Measurements from ENCODE around the gene DUS2.
"Not testable (repeated sequence)": the region's sequence is repeated elsewhere in the genome, so short reads cannot be mapped to it uniquely, and the experiment has no call there.

Gene DUS2

DNA sequence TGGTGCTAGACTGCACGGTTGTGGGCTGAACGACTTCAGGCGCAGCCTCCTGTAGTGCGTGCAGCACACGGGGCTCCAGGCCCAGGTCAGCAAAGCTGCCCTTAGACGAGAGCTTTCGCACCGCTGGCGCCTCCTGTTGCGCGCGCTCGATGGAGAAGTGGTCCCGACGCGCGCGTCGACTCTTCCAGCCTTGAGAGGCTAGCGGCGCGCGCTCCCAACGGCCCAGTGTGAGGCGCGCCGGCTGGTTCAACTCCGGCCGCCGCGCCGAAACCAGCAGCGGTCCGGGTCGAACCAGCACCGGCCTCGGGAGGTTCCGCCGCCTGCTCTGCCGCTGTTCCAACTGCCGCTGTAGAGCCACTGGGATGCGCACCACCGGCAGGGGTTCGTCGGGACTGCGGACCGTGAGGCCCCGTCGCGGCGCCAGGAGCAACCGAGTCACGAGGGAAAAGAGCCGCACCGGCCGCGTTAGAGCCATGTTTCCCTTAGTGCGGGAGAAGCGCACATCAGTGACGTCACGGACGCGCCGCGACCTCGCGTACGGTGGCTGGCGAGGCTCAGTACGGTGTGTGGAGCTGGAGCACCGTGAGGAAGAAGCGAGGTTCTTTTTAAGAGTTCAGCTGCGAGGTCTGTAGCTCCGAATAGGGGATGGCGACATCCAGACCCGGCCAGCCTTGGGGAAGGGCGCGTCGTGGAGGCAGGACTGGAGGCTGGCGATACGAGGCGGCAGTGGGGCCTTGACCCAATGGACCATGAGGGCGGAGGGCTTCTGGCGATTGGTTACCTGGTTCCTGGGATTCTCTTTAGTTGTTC, at the start of gene DUS2, which contains the start of gene DDX28:
Gene DUS2 (plus strand): TSS at position 557 of the 810 bp plus-strand sequence. CDS start 14,740 bp downstream, outside the sequence.
Gene DDX28 (minus strand): TSS at position 505 of the 810 bp plus-strand sequence. CDS start 30 bp downstream, at position 475.
- DNase-seq: peak; percentile 84 to 97 (median 90)

DNA sequence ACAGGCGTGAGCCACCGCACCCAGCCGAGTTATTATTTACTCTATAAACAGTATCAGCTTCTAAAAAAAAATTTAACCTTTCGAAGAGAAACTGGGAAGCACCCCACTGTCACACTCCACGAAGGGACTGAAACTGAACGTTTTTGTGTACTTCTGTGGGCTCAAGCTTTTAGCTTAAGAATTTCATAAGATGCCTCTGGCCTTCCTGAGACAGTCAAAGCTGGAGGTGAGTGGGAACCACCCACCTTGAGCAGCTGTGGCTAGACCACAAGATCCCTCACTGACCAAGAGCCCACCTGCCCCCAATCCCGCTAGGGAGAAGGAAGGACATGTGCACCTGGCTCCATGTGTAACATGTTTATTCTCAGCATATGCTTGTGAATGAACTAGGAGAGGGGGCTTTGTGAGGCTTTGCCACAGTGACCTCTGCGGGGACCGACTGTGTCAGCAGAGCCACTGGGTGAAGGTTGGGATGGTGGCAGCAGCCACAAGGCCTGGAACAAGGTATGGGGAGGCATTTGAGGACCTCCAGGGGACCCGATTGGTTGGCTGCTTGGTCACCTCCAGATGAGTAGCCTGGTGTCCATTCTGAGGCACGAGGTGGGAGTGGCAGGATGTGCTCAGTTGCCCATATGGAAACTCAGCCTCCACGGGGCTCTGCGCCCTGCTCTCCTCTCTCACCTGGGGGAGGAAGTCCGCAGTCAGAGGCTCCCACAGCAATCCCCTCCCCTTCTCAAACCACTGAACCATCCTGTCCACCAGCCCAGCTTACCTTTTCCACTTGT, 47.6 kb upstream of the DUS2 start:
- DNase-seq: no peak

DNA sequence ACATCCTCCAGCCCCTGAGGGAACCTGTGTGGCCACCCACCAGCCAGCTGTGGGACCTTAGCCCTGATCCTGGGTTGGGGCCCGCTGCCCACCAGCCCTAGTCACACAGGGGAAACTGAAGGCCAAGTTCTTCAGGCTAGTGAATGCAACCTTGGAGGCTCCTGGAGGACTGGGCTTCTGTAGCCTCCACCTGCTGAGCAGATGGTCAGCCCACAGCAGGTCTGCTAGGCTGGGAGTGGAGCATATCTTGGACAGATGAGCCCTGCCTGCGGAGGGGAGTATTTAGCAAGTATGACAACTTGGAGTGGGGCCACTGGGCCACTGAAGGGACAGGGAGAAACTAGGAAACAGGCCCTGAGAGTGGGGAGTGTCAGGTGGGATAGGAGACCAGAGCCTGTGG, 46.9 kb upstream of the DUS2 start:
- DNase-seq: no peak

GRCh38 chr16:67977005-67977404, 46.1 kb upstream of the DUS2 start:
- DNase-seq: no peak

GRCh38 chr16:67977469-67978227, 45.4 kb upstream of the DUS2 start:
- no peak for DNase-seq

DNA sequence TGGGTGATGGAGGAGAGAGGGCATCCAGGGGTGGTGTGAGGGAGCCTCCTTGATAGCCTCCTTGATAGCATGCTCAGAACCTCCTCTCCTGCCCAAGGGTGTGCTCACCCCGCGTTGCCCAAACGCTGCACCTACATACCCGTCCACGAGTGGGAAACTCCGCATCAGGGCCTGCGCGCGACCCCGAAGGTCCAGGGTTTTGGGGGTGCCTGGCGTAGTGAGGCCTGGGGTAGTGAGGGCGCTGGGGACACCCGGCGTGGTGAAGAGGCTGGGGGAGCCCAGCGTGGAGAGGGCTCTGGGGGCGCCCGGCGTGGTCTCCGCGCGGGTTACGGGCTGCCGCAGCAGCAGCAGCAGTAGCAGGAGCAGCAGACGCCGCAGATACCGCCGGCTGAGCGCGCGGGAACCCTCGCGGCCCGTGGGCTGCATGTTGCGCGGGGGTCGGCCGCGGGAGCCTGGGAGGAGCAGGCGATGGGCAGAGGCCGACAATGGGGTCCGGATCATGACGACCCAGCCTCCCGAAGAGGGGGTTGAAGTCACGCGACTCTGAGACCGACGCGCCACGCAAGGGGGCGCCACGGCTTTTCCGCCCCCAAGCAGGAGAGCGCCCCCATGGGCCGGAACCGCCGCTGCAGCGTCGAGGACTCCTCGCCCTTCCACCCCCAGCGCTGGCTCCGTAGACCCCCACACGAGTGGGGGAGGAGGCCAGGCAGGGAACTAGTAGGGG, 43.0 kb upstream of the DUS2 start, which contains the start of gene DPEP3:
Gene DPEP3 (minus strand): TSS at position 545 of the 724 bp plus-strand sequence. CDS start 119 bp downstream, at position 426.
- DNase-seq: no peak

GRCh38 chr16:67982011-67982696, 40.9 kb upstream of the DUS2 start:
- no peak for DNase-seq

GRCh38 chr16:67986949-67987348, 36.1 kb upstream of the DUS2 start:
- DNase-seq: no peak

DNA sequence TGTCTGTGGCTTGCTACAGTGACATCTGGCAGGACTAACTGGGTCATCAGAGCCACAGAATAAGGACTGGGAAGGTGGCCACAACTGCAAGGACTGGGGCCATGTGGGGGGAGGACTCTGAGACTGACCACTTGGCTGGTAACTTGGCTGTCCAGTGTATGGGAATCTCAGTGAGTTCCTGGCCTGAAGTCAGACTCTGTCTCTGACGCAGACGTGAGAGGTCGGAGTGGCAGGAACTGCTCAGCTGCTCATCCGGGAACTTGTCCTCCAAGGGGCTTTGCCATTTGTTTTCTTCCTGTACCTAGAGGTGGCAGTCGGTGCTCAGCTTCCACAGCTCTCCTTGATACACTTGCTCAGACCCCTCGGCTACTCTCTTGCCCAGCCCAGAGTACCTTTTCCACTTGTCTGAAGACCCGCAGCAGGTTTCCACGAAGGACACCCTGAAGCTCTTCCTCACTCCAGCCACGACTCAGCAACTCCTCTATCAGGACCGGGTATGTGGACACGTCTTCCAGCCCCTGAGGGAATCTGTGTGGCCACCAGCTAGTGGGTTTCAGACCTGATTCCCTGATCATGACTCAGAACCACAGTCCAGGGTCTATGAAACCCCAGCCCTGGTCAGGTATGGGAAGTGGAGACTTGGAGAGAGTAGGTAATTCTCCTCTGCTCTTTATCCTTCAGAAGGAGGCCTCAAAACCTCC, 35.5 kb upstream of the DUS2 start:
- no peak for DNase-seq

DNA sequence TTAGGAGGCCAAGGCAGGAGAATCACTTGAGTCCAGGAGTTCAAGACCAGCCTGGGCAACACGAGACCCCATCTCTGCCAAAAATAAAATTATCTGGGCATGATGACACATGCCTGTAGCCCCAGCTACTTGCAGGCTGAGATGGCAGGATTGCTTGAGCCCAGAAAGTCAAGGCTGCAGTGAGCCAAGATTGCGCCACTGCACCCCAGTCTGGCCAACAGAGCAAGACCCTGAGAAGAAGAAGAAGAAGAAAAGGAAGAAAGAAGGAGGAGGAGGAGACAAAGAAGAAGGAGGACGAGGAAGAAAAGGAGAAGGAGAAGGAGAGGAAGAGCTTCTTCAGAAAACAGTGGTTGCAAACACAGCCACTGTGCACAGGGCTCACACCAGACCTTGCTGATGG, 34.4 kb upstream of the DUS2 start:
- no peak for DNase-seq

DNA sequence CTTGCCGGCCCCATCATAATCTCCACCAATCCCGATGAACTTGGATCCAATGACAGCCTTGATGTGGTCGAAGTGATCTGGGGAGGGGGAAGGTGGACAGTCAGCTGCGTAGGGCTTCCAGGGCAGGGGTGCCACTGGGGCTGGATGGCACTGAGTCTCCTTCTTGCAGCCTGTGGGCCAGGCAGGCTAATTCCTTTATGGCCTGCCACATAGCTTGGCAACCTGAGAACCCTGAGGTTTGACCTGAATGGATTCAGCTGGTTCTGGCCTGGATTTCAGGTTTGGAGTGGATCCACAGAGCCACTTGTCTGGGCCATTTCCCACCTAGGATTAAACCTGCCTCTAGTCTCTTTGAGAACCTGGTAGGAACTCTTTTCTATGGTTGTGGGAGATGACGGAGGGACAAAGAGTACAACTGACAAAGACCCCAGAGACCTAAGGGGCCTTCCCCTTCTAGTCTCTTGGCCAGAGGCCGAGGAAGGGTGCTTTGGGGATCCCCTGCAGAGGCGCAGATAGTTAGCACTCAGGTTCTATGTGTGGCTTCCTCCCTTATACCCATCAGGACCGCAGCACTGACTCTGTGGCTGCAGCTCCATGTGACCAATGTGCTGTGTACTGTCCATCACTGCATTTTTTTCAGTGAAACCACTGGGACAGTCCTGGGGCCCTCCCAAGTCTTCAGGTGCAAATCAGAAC, 33.6 kb upstream of the DUS2 start:
- no peak for DNase-seq

DNA sequence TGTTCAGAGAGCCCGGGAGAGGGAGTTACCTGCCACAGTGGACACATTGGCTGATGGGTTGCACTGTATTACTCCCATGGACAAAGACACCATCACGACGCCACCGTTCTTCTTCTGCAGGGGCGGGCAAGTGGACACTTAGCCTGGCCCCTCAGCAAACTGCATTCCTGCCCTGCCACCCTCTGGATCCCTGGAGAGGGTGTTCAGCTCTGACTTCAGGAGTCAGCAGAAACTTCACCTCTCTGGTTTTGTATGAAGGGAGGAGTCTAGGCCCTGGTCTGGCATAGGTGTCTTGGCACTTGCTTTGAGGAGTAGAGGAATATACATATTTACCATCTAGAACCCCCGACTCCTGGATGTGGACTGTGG, 33.1 kb upstream of the DUS2 start:
- no peak for DNase-seq

DNA sequence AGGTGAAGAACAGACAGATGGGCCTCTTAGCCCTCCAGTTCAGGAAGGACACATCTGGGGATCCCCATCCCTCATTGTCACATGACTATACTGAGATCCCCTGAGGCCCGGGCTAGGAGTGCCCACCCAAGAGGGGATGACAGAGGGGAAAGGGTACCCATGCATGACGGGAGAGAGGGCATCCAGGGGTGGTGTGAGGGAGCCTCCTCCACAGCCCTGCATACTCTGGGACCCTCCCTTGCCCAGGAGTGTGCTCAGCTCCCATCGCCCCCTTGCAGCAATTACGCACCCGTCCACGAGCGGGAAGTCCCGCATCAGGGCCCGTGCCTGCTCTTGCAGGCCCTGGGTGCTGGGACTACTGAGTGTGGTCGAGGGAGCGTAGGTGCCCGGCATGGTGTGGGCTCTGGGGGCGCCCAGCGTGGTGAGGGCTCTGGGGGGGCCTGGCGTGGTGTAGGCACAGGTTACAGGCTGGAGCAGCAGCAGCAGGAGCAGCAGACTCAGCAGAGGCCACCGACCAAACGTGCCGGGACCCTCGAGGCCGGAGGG, 30.4 kb upstream of the DUS2 start:
- no peak for DNase-seq

DNA sequence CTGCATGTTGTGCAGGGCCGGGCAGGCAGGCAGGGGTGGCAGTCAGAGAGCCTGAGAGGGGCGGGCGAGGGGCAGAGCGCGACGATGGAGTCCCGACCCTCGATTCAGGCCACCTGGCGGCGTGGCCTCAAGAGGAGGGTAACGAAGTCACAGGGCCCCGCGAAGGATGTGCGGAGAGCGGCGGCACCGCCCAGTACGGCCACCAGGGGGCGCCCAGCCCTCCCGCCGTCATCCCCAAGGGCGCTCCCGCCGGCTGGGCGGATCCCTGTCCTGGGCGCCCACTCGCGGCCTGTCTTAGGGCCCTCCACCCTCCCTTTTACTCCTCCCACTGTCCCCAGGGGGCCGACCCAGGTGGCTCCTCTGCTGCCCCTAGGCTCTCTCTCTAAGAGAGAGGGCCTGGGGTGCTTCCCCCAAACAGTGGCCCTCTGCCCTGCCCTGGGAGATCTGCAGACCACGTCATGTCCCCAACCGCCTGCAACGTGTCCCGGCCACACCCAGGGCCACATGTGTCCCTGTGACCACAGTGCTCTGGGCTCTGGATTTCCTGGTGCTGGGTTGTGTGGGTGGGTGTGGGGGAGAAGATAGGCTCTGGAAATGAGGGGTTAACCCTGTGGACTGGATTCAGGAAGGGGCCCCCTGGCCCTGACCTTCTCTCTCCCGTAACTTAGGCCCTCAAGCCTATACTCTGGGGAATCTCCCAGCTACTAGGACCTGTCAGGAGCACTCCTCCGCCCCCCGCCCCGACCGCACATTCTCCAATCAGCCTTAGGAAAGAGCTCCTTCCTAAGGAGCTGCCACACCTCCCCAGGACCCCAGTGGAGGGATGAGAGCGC, 29.7 kb upstream of the DUS2 start:
- DNase-seq: peak; percentile 62 to 84 (median 74)

DNA sequence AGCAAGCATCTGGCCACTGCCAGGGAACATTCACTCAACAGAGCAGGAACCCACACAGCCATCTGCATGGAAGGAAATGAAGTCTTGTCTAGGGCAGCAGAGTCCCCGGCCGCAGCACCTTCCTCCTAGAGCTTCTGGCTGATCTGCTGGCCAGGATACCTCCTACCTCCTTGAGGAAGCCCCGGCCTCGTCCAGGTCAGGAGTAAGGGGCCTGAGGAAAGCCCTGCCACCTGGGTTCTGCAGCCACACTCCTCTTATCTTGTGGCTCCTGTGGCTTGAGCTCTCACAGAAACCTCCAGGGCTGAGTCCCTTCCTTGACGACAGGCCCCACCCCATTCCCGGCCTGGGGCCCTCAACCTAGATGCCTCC, 29.1 kb upstream of the DUS2 start:
- DNase-seq: peak in 1 of 6 experiments; percentile 40

DNA sequence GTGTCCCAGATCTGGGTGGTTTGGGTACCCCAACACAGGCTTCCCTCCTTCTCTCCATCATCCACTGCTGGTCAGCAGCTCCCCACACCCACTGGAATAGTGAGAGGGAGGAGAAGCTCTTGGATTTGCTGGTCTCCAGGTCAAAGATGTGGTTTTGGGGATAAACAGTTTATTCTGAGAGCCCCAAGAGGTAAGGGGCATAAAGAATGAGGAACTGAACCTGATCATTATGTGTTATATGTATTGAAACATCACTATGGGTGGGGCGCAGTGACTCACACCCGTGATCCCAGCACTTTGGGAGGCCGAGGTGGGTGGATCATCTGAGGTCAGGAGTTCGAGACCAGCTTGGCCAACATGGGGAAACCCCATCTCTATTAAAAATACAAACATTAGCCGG, 27.7 kb upstream of the DUS2 start:
- no peak for DNase-seq

GRCh38 chr16:67996666-67997065, 26.4 kb upstream of the DUS2 start:
- no peak for DNase-seq

DNA sequence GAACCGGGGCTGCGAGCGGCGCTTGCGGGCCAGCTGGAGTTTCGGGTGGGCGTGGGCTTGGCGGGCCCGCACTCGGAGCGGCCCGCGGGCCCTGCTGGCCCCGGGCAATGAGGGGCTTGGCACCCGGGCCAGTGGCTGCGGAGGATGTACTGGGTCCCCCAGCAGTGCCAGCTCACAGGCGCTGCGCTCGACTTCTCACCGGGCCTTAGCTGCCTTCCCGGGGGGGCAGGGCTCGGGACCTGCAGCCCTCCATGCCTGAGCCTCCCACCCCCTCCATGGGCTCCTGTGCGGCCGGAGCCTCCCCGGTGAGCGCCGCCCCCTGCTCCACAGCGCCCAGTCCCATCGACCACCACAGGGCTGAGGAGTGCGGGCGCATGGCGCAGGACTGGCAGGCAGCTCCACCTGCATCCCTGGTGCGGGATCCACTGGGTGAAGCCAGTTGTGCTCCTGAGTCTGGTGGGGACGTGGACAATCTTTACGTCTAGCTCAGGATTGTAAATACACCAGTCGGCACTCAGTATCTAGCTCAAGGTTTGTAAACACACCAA, 24.8 kb upstream of the DUS2 start:
- not testable (repeated sequence) for DNase-seq
